ENCODE measurements around the gene NCMAP. TPM values are rescaled to one million over a fixed set of nuclear protein-coding genes. Genes with fewer than 3 reads are reported as not detected.

Gene NCMAP
- total RNA-seq, 1 experiment from 2014 or later: not detected

- H3K27me3 ChIP-seq (replicated peaks; ENCODE audit: insufficient read depth, low read depth, low read length, poor library complexity): no peaks in the 10 kb centered on the region
- H3K36me3 ChIP-seq (ENCODE audit: insufficient read depth, low read length, poor library complexity, severe bottlenecking): no peaks in the 10 kb centered on the region
- H3K9me3 ChIP-seq (ENCODE audit: low read depth, low read length, poor library complexity, severe bottlenecking): no peaks in the 10 kb centered on the region
- intact Hi-C loops (cut with micrococcal nuclease; ENCODE audit: unreplicated experiment): loop anchor here (10.0 kb wide), 1 partner anchor 95 kb away; no protein-coding TSS in a partner anchor
- H3K27ac ChIP-seq (ENCODE audit: low read depth, low read length, poor library complexity, severe bottlenecking): no peak overlapping the region
- no TSS peak for BruUV-seq (replicated peaks)
- H3K4me1 ChIP-seq (ENCODE audit: insufficient read depth, low read length, poor library complexity, severe bottlenecking): peaks cover 11% of the 10 kb centered on the region
- POLR2A ChIA-PET (ENCODE audit: low non-redundant PET): interaction anchor here (0.7 kb wide), 1 partner anchor 11 kb away, joined by 4 read pairs; no protein-coding TSS in a partner anchor
- H3K4me3 ChIP-seq (ENCODE audit: low read depth, low read length, poor library complexity, severe bottlenecking): no peak overlapping the region
- CTCF ChIA-PET: interaction anchor here (0.6 kb wide), 1 partner anchor 86 kb away, joined by 6 read pairs; no protein-coding TSS in a partner anchor
- no peak for TF ChIP-seq EZH2 (IDR thresholded peaks at IDR 0.05; ENCODE audit: borderline replicate concordance, low read depth, low read length, poor library complexity, severe bottlenecking)
- DNase-seq (ENCODE audit: low spot score): no peak
These were observed 15.6 kb upstream of the NCMAP start for GRCh38 chr1:24540051-24540905.

GRCh38 chr1:24540906-24541710, 14.8 kb upstream of the NCMAP start:
- BruUV-seq (replicated peaks): no TSS peak
- Histone ChIP-seq H3K27ac (ENCODE audit: low read depth, low read length, poor library complexity, severe bottlenecking) (no peak overlapping the region), H3K4me3 (ENCODE audit: low read depth, low read length, poor library complexity, severe bottlenecking) (no peak overlapping the region), H3K36me3 (ENCODE audit: insufficient read depth, low read length, poor library complexity, severe bottlenecking) (no peaks in the 10 kb centered on the region), H3K4me1 (ENCODE audit: insufficient read depth, low read length, poor library complexity, severe bottlenecking) (peaks cover 5% of the 10 kb centered on the region), H3K27me3 (replicated peaks; ENCODE audit: insufficient read depth, low read depth, low read length, poor library complexity) (no peaks in the 10 kb centered on the region), H3K9me3 (ENCODE audit: low read depth, low read length, poor library complexity, severe bottlenecking) (no peaks in the 10 kb centered on the region)
- POLR2A ChIA-PET (ENCODE audit: low non-redundant PET): interaction anchor here (0.7 kb wide), 1 partner anchor 12 kb away, joined by 4 read pairs; no protein-coding TSS in a partner anchor
- TF ChIP-seq CTCF (conservative IDR thresholded peaks at IDR 0.05; ENCODE audit: low read depth, low read length) (no peak), EZH2 (IDR thresholded peaks at IDR 0.05; ENCODE audit: borderline replicate concordance, low read depth, low read length, poor library complexity, severe bottlenecking) (no peak)
- intact Hi-C loops (cut with micrococcal nuclease; ENCODE audit: unreplicated experiment): loop anchor here (10.0 kb wide), 1 partner anchor 94 kb away; no protein-coding TSS in a partner anchor
- DNase-seq (ENCODE audit: low spot score): no peak
- CTCF ChIA-PET: interaction anchor here (0.6 kb wide), 1 partner anchor 87 kb away, joined by 6 read pairs; no protein-coding TSS in a partner anchor

GRCh38 chr1:24541711-24542346, 14.1 kb upstream of the NCMAP start:
- H3K27me3 ChIP-seq (replicated peaks; ENCODE audit: insufficient read depth, low read depth, low read length, poor library complexity): no peaks in the 10 kb centered on the region
- H3K4me1 ChIP-seq (ENCODE audit: insufficient read depth, low read length, poor library complexity, severe bottlenecking): no peaks in the 10 kb centered on the region
- H3K4me3 ChIP-seq (ENCODE audit: low read depth, low read length, poor library complexity, severe bottlenecking): no peak overlapping the region
- ChIA-PET CTCF (no interaction called here), POLR2A (ENCODE audit: low non-redundant PET) (no interaction called here)
- no TSS peak for BruUV-seq (replicated peaks)
- no peak for DNase-seq (ENCODE audit: low spot score)
- no peaks in the 10 kb centered on the region for H3K9me3 ChIP-seq (ENCODE audit: low read depth, low read length, poor library complexity, severe bottlenecking)
- no peak for TF ChIP-seq EZH2 (IDR thresholded peaks at IDR 0.05; ENCODE audit: borderline replicate concordance, low read depth, low read length, poor library complexity, severe bottlenecking)
- TF ChIP-seq CTCF (conservative IDR thresholded peaks at IDR 0.05; ENCODE audit: low read depth, low read length): peak; percentile 76
- intact Hi-C loops (cut with micrococcal nuclease; ENCODE audit: unreplicated experiment): loop anchor here (10.0 kb wide), 1 partner anchor 93 kb away; no protein-coding TSS in a partner anchor
- no peaks in the 10 kb centered on the region for H3K36me3 ChIP-seq (ENCODE audit: insufficient read depth, low read length, poor library complexity, severe bottlenecking)
- H3K27ac ChIP-seq (ENCODE audit: low read depth, low read length, poor library complexity, severe bottlenecking): no peak overlapping the region
